Measurements from ENCODE around the gene ETFBKMT. TPM values are rescaled to one million over a fixed set of nuclear protein-coding genes. Genes with fewer than 3 reads are reported as not detected.

Gene ETFBKMT
- total RNA-seq, 4 donors from 2014 or later: 2.4 to 6.1 (median 3.2) TPM

GRCh38 chr12:31644536-31644935 lies 15.0 kb upstream of the ETFBKMT start:
- WGBS, 2 donors (ENCODE audit: low coverage in 1 of 2): 67 to 94% methylated on average over 3 to 5 of the region's 8 CpGs
- TF ChIP-seq POLR2AphosphoS5 (IDR thresholded peaks at IDR 0.05): no peak
- ATAC-seq: no peak

GRCh38 chr12:31645924-31646323 lies 13.6 kb upstream of the ETFBKMT start:
- H3K4me3 ChIP-seq: no peak overlapping the region
- no peaks in the 10 kb centered on the region for H3K36me3 ChIP-seq
- ATAC-seq: no peak
- no peaks in the 10 kb centered on the region for H3K4me1 ChIP-seq
- no peak overlapping the region for H3K27ac ChIP-seq
- H3K27me3 ChIP-seq: no peaks in the 10 kb centered on the region
- no peaks in the 10 kb centered on the region for H3K9me3 ChIP-seq
- WGBS, 2 donors (ENCODE audit: low coverage in 1 of 2): 53 to 62% methylated on average over 4 to 5 of the region's 5 CpGs
- no peak for TF ChIP-seq POLR2A (IDR thresholded peaks at IDR 0.05)
- TF ChIP-seq POLR2AphosphoS5 (IDR thresholded peaks at IDR 0.05): no peak
- TF ChIP-seq EP300 (IDR thresholded peaks at IDR 0.05): no peak
- TF ChIP-seq, protein P1, sequence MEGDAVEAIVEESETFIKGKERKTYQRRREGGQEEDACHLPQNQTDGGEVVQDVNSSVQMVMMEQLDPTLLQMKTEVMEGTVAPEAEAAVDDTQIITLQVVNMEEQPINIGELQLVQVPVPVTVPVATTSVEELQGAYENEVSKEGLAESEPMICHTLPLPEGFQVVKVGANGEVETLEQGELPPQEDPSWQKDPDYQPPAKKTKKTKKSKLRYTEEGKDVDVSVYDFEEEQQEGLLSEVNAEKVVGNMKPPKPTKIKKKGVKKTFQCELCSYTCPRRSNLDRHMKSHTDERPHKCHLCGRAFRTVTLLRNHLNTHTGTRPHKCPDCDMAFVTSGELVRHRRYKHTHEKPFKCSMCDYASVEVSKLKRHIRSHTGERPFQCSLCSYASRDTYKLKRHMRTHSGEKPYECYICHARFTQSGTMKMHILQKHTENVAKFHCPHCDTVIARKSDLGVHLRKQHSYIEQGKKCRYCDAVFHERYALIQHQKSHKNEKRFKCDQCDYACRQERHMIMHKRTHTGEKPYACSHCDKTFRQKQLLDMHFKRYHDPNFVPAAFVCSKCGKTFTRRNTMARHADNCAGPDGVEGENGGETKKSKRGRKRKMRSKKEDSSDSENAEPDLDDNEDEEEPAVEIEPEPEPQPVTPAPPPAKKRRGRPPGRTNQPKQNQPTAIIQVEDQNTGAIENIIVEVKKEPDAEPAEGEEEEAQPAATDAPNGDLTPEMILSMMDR (IDR thresholded peaks at IDR 0.05): no peak

More at GRCh38 chr12:31644536-31644935, 15.0 kb upstream of the ETFBKMT start:
- Histone ChIP-seq H3K36me3 (no peaks in the 10 kb centered on the region), H3K4me3 (no peak overlapping the region), H3K4me1 (no peaks in the 10 kb centered on the region), H3K9me3 (no peaks in the 10 kb centered on the region), H3K27ac (no peak overlapping the region), H3K27me3 (no peaks in the 10 kb centered on the region)

DNA sequence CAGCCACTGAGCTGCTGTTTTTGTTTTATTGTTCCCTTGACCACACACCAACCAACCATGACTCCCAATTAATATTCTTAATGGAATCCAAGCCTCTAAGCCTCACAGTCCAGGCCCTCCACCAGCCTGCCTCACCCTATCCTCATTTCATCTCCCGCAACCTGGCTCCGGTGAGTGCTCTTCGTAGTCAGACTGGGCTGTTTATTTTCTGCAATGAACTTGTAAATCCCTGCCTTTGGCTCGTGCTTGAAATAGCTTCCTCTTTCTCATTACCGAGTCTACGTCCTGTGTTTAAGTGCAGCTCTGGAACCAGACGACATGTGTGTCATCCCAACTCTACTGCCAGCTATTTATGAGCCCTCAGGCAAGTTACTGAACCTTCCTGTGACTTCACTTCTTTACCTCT lies 12.4 kb upstream of the ETFBKMT start:
- 50 to 63% methylated on average over 7 of the region's 7 CpGs for WGBS, 2 donors (ENCODE audit: low coverage in 1 of 2)
- H3K27me3 ChIP-seq: no peaks in the 10 kb centered on the region
- no peaks in the 10 kb centered on the region for H3K36me3 ChIP-seq
- H3K27ac ChIP-seq: no peak overlapping the region
- H3K4me1 ChIP-seq: no peaks in the 10 kb centered on the region
- H3K9me3 ChIP-seq: no peaks in the 10 kb centered on the region
- ATAC-seq: no peak
- H3K4me3 ChIP-seq: no peak overlapping the region
- TF ChIP-seq POLR2AphosphoS5 (IDR thresholded peaks at IDR 0.05): no peak
- TF ChIP-seq EP300 (IDR thresholded peaks at IDR 0.05): no peak
- TF ChIP-seq, protein P1 (IDR thresholded peaks at IDR 0.05): no peak
- TF ChIP-seq POLR2A (IDR thresholded peaks at IDR 0.05): no peak

GRCh38 chr12:31650918-31651317 lies 8.6 kb upstream of the ETFBKMT start:
- ATAC-seq: no peak

DNA sequence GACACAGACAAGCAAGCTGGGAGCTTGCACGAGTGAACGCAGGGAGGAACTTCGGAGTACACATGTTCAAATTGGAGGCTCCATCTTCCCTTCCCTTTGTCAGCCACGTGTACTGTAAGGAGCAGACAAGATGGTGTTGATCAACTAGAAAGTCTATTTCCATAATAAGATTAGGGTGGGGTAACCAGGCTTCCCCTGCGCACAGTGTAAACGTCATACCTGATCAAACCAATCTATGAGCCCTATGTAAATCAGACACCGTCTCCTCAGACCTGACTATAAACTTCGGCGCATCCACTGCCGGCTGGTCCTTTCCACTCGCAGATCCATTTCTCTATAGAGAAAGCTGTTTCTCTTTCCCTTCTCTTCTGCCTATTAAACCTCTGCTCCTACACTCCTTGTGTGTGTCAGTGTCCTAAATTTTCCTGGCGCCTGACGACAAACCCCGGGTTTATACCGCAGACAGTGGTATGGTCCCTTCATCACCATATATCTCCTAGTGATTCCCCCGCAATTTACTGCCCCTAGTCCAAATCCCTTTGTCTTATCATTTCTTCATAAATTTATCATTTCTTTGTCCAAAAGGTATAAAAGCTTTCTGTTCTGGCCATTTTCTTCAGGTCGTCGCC lies 7.5 kb upstream of the ETFBKMT start:
- Histone ChIP-seq H3K36me3 (no peaks in the 10 kb centered on the region), H3K27ac (no peak overlapping the region), H3K4me1 (peaks cover 0 to 11% (median 3%) of the 10 kb centered on the region in 3 donors), H3K9me3 (no peaks in the 10 kb centered on the region), H3K4me3 (no peak overlapping the region), H3K27me3 (no peaks in the 10 kb centered on the region)
- 68 to 80% methylated on average over 16 to 18 of the region's 18 CpGs for WGBS, 2 donors (ENCODE audit: low coverage in 1 of 2)
- TF ChIP-seq EP300 (IDR thresholded peaks at IDR 0.05) (no peak), POLR2AphosphoS5 (IDR thresholded peaks at IDR 0.05) (no peak), POLR2A (IDR thresholded peaks at IDR 0.05) (no peak)
- TF ChIP-seq, protein P1 (IDR thresholded peaks at IDR 0.05): no peak
- no peak for ATAC-seq

More at GRCh38 chr12:31650918-31651317, 8.6 kb upstream of the ETFBKMT start:
- 67 to 70% methylated on average over 3 to 6 of the region's 6 CpGs for WGBS, 2 donors (ENCODE audit: low coverage in 1 of 2)
- H3K36me3 ChIP-seq: no peaks in the 10 kb centered on the region
- no peaks in the 10 kb centered on the region for H3K9me3 ChIP-seq
- TF ChIP-seq, protein P1 (IDR thresholded peaks at IDR 0.05): no peak
- no peak for TF ChIP-seq POLR2A (IDR thresholded peaks at IDR 0.05)
- TF ChIP-seq POLR2AphosphoS5 (IDR thresholded peaks at IDR 0.05): no peak
- TF ChIP-seq EP300 (IDR thresholded peaks at IDR 0.05): no peak
- H3K4me3 ChIP-seq: no peak overlapping the region
- H3K4me1 ChIP-seq: peaks cover 0 to 11% (median 3%) of the 10 kb centered on the region in 3 donors
- no peak overlapping the region for H3K27ac ChIP-seq
- no peaks in the 10 kb centered on the region for H3K27me3 ChIP-seq
